Stimulated activated CD4-positive, alpha-beta T cell treated with anti-CD3 and anti-CD28 coated beads, Interleukin-1b, Interleukin-23, amount 100 ng/mL, for 4 hours (primary cell): ENCODE data around the gene CD300A.

Experiments used
- DNase-seq, 2 donors: peaks; one replicate each; pipeline ENCODE4 v3.0.0-alpha.2; 2020; ENCODE audit warnings: low read depth in 2 of 2

CD300A gene

DNA sequence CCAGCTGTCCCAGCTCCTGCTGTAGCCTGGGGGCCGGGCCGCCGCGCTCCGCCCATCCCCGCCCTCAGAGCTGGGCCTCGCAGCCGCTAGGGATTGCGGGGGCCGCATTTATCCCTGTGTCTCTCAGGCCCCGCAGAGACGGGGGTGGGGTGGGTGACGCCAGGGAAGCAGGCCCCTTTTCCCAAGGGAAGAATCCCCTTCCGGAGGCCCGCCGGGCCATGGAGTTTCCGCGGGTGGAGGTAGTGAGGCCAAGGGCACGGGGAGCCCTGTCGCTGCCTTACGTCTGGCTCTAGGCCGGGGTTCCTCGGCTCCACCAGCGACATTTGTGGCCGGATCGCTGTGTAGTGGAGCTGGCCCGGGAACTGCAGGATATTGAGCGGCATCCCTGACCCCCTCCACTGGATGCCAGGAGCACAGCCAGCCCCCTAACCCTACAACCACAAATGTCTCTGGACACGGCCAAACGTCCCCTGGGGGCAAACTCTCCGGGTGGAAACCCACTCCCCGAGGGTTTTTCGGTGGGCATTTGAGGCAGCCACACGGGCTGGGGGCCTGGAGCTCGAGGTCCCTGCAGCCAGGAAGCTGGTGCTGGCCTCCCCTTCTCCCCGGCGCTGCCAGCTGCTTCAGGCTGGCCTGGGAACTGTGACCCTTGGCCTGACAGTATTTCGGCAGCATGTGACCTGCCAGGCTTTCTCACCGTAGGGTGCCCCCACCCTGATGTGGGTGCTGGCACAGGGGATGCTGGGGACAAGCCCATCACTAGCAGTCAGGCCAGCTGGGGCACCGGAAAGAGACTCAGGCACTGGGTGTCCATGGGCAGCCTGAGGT, 12.0 kb upstream of the CD300A start:
- no peak for DNase-seq

DNA sequence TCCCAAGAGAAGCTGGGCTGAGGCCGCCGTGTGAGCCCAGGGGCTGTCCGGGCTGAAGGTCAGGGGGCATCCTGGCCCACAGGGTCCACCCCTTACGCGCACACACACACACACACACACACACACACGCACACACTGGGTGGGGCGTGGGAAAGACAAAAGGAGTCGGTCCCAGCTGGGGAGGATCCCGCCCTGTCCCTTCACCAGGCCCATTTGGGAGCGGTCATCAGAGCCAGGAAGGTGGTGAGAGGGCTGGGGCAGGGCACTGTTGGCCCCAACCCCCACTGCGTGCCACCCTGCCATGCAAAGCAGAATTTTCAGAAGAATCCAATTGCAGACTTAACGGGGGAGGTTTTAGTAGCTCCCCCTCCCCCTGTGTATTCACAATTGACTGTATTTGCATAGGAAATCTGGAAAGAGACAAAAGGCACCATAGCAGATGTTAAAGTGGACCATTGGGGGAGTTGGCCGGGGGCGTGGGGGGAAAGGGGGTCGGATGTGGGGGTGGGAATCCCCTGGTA, 11.3 kb upstream of the CD300A start:
- no peak for DNase-seq

DNA sequence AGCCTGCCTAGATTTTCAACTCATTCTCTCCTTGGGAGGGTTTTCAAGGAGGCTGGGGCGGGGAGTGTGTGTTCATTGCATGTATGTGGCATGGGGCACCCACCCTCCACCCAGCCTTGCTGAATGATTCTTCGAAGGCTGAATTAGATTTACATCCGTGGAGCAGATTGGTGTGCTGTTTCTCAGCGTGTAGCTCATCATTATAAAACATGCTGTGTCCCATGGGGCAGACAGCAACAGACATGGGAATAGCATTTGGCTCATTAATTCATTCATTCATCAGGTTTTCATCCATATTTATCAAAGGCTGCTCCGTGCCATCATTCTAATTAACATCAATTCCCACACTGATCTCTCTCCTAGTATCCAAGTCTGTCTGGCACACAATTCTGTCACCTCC, 10.6 kb upstream of the CD300A start:
- no peak for DNase-seq

DNA sequence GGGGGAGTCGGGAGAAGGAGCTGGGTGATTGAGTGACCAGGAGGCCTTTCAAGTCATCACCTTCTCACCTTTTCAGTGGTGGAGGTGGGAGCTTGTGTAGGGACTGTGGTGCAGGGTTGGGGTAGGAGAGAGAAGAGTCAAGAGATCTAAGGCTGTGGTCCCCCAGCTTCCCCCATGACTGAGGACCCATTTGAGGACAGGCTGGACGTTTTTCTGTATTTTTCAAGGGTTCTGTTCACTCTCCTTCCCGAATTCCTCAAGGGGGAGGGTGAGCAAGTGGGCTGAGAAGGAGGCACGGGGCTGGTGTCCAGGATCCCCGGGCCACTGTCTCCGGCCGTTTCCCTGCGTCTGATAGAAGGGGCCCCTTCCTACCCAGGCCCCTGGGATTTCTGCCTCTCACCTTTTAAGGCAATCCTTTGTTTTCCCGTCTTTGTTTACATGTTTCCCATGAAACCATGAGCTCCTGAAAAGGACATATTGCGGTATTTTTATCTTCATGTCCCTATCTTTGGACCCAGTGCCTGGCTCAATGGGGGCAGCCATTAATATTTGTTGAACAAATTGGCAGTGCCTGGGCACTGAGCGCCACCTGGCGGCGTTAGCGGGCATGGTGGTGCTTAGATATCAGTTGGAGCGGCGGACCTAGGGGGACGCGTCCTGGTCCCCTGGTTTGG, 9.2 kb upstream of the CD300A start:
- DNase-seq: peak; percentile 60 to 72

DNA sequence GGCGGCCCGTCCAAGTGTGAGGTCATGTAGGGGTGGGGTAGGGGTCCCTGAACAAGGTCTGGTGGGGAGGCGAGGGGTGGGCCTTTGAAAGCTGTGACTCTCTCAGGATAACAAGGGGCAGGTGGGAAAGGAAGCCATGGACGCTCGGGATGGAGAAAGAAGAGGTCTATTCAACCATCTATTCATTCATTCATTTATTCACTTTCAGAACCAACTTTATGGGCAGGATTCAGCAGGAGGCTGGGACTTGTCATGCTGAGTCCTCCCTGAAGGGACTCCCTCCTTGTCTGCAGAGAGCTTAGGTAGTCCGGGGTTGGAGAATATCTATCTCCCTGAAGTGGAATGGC, 8.6 kb upstream of the CD300A start:
- no peak for DNase-seq

DNA sequence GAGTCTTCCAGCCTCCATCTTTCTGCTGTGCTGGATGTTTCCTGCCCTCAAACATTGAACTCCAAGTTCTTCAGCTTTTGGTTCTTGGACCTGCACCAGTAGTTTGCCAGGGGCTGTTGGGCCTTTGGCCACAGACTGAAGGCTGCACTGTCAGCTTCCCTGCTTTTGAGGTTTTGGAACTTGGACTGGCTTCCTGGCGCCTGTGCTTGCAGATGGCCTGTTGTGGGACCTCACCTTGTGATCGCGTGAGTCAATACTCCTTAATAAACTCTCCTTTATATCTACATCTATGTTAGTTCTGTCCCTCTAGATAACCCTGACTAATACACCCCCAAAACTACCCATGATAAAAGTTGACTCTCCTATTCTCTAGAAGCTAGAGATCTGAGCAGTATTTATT, 7.6 kb upstream of the CD300A start:
- no peak for DNase-seq

DNA sequence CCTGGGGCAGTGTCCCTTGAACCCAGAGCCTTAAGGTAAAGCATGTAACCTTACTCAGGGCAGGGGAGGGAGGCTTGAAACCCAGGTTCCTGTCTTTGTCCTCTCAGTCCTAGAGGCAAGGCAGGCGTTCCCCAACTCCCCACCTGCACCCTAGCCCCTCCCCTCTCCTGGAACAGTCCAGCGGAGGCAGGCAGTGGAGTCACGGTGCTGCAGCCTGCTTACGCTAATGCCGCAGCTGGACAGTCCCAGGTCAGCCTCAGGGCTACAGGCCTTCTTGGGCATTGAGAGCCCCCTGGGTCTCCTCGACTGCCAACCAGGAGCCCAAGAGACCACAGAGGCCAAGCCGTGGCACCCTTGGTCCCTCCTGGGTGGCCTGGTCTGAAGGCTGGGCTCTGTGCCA, 6.8 kb upstream of the CD300A start:
- DNase-seq: no peak

DNA sequence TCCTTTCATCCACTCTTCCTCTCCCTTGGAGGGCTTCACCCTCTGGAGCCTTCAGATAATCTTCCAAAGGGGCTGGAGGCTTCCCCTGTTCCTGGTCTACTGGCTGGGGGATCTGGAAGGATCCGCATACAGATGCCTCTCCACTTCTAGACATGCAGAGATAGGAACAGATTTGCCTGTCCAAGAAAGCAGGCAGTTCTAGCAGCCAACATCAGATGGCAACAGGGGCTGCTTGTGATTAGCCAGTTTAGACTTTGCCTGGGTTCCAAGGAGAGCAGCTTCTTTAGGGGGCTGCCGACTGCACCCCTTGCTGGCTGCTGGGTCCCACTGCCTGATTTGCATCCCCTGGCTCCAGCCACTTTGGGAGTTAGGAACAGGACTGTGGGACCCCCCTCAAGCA, 6.2 kb upstream of the CD300A start:
- no peak for DNase-seq

DNA sequence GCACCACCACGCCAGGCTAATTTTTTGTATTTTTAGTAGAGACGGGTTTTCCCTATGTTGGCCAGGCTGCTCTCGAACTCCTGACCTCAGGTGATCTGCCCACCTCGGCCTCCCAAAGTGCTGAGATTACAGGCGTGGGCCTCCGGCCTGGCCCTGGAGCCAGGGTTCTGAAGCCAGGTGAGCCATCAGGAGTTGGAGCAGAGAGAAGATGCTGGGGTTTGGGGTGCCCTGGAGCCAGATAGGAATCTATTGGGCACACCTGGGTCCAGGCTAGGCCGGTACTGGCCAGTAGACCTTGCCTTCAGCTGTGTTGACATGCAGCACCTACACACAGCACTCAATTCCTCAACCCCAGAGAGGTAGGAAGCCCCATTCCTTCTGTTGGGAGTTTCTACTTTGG, 5.4 kb upstream of the CD300A start:
- DNase-seq: no peak

DNA sequence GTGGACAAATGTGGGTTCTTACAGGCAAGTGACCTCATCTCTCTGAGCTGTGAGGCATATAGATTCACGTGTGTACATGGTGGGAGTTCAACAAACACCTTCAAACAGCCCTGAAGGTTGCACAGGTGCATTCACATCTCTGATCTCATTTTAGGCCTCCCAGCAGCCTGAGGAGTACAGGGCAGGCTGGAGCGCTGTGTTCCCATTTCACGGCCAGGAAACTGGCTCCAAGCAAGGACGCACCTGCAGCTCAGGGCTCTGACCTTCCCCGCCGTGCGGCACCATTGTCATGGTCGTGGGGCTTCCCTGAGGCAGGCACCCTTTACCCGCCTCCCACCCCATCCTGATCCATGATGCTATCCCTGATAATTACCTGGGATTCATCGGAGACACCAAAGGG, 4.8 kb upstream of the CD300A start:
- no peak for DNase-seq

DNA sequence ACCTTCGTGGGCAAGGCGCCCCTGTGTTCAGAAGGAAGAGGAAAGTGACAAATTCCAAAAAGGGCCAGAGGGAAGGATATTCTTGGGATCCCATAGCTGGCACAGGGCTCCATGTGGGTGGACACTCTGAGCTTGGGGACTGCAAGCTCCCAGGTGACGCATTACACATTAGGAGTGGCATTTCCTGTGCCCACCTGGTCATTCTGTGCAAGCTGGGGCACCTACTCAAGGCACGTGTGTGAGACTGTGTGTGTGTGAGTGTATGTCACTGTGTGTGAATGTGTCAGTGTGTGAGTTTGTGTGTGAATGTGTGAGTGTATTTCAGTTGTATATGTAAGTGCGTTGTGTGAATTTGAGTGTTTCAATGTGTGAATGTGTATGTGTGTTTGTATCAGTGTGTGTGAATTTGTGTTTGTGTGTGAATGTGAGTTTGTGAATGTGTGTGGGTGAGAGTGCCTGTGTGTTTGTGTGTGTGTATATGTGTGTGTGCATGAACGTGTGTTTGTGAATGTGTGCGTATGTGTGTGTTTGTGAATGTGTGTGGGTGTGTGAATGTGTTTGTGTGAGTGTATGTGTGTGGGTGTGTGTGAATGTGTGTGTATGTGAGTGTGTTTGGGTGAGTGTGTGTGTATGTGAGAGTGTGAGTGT, 1.6 kb upstream of the CD300A start:
- DNase-seq: no peak

DNA sequence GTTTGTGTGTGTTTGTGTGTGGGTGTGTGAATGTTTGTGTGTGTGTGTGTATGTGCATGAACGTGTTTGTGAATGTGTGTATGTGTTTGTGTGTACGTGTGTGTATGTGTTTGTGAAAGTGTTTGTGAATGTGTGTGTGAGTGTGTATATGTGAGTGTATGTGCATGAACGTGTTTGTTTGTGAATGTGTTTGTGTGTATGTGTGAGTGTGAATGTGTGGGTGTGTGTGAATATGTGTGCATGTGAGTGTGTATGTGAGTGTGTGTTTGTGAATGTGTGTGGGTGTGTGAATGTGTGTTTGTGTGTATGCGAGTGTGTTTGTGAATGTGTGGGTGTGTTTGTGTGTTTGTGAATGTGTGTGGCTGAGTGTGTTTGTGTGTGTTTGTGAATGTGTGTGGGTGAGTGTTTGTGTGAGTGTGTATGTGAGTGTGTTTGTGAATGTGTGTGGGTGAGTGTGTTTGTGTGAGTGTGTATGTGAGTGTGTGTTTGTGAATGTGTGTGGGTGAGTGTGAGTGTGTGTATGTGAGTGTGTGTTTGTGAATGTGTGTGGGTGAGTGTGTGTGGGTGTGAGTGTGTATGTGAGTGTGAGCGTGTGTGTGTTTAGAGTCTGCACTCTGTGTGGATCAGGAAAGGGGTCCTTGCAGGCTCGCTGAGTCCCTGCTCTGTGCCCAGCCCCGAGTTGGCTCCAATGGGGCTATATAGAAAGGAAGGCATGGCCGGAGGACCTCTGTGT, 890 bp upstream of the CD300A start:
- DNase-seq: no peak

DNA sequence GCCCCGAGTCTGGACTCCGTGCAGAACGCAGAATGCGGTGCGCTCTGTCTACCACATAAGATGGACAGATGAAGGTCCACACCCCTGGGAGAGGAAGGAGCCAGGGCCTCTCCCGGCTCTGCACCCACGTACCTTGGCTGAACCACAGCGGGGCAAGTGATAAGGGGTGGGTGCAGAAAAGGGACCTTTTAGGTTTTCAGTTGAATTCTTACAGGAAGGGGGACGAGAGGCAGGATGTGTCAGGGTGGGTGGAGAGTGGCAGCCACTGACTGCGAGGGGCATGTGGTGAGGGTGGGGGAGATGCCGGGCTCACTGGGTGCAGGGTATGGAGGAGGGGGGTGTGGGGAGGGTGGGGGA, 372 bp downstream of the CD300A start:
- no peak for DNase-seq

DNA sequence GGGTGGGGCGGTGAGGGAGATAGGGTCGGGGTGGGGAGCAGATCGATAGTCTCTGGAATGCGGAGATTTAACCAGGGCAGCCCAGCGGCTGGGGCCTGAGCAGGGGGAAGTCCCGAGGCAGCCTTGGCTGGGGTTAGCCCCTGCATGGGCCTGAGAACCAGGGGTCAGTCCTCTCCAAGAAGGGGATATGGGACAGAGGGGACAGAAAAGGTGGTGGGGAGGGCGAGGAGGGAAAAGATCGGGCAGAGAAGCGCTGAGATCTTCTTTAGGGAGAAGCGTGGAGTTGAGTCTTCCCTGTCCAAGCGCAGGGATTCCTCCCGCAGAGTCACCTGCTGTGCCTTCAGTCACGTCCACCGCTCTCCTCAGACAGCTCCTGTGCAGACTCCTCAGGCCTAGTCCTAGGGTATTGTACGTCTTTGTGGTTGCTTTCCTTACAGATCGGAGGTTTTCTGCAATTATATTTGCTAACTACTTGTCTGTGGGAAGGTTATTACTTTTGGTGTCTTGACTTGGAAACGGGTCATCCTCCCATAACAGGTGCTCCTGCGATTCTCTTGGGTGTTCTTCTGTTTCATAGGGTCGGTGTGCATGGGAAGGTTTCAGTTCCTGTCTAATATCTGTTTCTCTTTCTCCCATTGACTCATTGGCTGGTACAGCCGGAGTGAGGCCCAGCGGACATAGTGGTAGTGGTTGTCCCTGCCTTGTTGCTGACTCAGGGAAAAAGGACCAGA, 952 bp downstream of the CD300A start:
- no peak for DNase-seq

DNA sequence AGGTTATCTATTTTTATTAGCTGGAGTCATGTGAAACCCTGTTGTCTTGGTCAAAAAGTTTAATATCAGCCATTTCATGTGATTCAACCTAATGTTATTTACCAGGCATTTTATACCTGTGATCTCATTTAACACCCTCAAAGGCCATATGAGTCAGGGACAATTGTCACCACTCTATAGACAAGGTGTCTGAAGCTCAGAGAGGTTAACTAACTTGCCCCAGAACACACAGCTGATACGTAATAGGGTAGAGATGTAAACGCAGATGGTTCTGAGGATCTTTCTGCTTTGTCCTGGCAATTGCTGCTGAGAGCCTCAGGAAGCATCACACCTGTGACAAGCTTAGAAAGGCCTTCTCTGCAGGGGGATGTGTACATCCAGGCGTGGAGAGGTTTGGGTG, 4.9 kb downstream of the CD300A start:
- DNase-seq: no peak

DNA sequence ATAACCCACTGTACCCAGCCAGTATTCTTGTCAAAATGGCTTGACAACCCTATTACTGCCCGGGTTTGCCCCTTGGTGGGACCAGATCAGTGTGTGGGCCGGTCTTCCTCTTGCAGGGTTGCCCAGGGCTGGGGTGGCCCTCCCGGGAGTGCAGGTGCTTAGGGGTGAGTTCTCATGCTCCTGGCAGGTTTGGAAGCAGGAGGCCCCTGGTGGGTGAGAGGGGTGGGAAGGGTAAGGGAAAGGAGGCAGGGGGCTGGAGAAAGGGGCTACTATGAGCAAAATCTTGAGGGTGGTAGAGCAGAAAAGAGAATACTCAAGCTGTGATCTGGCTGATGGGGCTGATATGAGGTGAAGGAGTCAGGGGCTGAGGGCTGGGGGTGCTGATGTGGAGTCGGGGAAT, 6.5 kb downstream of the CD300A start:
- DNase-seq: no peak

DNA sequence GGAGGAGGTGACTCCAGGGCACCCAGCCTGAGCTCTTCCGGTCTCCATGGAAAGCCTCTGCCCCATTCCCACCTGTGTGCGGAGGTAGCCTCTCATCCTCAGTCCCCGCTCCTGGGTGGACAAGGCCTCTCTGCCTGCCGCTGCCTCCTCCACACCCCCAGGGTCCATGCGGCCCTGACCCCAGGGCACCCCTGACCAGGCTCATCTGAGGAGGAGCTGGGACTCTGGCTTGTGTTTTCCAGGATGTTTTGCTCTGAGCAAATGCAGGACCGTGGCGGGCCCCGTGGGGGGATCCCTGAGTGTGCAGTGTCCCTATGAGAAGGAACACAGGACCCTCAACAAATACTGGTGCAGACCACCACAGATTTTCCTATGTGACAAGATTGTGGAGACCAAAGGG, 6.9 kb downstream of the CD300A start:
- no peak for DNase-seq

DNA sequence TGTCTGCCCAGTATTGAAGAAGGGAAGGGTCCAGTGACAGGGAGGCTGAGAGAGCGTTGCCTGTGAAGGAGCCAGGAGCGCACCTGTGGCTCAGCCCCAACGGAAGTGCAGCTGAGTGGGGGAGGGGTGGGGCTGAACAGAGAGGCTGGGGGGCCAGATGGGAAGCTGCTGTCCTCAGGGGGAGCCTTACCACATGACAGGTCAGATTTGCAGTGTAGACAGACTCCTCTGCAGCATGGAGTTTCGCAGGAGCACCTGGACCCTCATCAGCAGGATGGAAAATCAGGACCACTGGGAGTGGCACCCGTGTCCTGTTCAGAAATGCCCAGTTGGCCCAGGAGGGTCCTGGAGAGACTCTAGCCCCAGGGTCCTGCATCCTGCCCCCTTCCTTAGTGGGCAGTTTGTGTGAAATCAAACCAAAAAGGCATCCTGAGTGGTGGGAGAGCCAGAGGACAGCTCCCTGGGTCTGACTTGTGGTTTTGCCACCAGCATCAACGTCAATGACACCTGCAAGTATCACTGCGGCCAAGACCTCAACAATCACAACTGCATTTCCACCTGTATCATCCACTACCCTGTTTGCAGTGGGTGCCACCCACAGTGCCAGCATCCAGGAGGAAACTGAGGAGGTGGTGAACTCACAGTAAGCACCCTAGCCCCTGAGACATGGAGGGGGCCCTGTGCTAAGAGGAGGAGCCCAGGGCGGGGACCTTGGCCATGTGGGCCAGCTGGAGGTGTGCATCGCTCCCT, 7.8 kb downstream of the CD300A start:
- DNase-seq: no peak

DNA sequence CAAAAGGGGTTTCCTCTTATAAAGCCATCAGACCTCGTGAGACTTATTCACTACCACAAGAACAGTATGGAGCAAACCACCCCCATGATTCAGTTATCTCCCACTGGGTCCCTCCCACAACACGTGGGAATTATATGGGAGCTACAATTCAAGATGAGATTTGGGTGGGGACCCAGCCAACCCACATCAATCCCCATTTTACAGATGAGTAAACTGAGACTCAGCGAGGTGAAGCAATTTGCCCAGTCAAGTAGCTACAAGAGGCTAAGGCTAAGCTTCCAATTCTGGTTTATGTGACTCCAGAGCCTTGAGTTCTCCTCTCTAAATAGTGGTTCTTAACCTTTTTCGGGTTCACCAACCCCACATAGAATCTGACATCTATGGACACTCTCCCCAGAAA, 8.8 kb downstream of the CD300A start:
- DNase-seq: no peak

DNA sequence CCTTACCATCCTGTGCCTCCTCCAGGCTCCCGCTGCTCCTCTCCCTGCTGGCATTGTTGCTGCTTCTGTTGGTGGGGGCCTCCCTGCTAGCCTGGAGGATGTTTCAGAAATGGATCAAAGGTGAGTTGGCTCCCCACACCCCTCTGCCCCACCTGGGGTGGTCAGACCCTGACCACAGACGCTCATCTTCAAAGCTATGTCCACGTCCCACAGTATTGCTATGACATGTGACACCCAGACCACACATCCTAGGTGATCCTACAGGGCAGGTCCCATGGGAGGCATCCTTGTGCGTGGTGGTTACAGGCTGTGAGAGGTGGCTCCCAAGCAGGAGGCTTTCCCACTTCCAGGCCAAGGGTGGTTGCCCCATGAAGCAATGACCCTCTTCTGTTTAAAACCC, 11.0 kb downstream of the CD300A start:
- DNase-seq: no peak
